ENCODE results near the gene QRICH1.

Gene QRICH1

GRCh38 chr3:49004352-49005302 lies 89.2 kb downstream of the QRICH1 start:
- TF ChIP-seq, protein P1, sequence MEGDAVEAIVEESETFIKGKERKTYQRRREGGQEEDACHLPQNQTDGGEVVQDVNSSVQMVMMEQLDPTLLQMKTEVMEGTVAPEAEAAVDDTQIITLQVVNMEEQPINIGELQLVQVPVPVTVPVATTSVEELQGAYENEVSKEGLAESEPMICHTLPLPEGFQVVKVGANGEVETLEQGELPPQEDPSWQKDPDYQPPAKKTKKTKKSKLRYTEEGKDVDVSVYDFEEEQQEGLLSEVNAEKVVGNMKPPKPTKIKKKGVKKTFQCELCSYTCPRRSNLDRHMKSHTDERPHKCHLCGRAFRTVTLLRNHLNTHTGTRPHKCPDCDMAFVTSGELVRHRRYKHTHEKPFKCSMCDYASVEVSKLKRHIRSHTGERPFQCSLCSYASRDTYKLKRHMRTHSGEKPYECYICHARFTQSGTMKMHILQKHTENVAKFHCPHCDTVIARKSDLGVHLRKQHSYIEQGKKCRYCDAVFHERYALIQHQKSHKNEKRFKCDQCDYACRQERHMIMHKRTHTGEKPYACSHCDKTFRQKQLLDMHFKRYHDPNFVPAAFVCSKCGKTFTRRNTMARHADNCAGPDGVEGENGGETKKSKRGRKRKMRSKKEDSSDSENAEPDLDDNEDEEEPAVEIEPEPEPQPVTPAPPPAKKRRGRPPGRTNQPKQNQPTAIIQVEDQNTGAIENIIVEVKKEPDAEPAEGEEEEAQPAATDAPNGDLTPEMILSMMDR (IDR thresholded peaks at IDR 0.05), result no peak
- no peak for TF ChIP-seq ZFX (IDR thresholded peaks at IDR 0.05; ENCODE audit: borderline replicate concordance)
- peak overlapping the region; percentile 98 for H3K27ac ChIP-seq

- no peak overlapping the region for H3K27ac ChIP-seq
- TF ChIP-seq, protein P1 (IDR thresholded peaks at IDR 0.05), result no peak
- TF ChIP-seq ZFX (IDR thresholded peaks at IDR 0.05; ENCODE audit: borderline replicate concordance), result no peak
Measured at GRCh38 chr3:49001155-49001554, 92.7 kb downstream of the QRICH1 start.

DNA sequence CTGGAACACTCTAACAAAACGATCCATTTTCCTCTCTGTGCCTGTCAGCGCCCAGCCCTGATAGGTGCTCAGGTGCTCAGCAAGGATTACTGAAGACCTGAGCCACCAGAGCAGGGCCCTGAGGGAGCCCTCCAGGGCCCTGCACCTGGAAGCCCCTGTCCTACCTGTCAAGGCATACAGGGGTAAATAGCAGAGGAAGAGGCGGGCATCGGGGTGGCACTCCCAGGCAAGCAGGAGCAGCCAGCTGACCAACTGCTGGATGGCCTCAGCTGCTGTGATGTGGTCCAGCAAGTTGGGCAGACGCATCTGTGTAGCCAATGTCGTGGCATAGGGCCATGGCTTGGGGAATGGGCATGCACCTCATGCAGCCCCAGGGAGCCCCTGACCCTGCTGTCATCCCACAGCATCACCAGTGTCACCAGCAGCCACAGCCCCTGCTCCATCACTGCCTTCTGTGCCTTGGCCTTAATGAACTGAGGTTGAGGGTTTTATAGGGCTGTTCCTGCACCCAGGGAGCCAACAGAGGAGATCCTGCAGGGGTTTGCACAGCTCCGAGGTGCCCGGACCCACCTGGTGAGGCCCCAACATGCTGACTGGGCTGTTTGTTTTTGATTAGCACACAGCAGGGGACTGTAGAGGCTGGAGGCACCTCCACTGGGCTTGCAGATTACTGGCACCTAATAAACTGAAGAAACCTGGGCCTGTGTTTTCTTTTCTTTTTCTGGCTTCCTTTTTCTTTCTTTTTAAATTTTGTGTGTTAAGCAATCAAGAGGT lies 94.6 kb downstream of the QRICH1 start:
- TF ChIP-seq, protein P1 (IDR thresholded peaks at IDR 0.05), result no peak
- TF ChIP-seq ZFX (IDR thresholded peaks at IDR 0.05; ENCODE audit: borderline replicate concordance), result no peak
- no peak overlapping the region for H3K27ac ChIP-seq

- H3K27ac ChIP-seq, result no peak overlapping the region
- no peak for TF ChIP-seq ZFX (IDR thresholded peaks at IDR 0.05; ENCODE audit: borderline replicate concordance)
- TF ChIP-seq, protein P1 (IDR thresholded peaks at IDR 0.05), result no peak
Measured at GRCh38 chr3:48997714-48998637, 95.9 kb downstream of the QRICH1 start.

DNA sequence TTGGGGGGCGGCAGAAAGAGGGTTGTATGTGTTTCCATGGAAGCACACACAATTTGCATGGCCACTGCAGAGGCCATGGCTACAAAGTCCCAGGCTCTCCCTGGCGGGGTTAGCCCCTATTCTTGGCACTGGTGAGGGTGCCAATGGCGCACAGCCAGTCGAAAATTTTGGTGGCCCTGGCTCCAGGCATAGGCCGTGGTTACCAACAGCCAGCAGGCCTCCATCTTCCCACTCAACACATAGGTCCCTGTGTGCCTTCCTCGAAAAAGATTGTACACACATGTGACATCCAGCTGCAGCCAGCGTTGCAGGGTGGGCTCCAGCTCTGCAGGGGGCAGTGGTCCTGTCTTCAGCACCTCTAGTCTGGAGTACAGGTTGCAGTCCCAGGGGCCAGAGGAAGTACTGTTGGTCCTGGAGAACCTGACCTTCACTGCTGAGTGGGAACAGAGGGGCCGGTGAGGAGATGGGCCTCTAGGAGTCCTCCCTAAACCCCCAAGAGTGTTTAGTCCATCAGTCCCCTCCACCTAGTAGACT lies 96.7 kb downstream of the QRICH1 start:
- no peak for TF ChIP-seq ZFX (IDR thresholded peaks at IDR 0.05; ENCODE audit: borderline replicate concordance)
- TF ChIP-seq, protein P1 (IDR thresholded peaks at IDR 0.05), result no peak
- no peak overlapping the region for H3K27ac ChIP-seq

DNA sequence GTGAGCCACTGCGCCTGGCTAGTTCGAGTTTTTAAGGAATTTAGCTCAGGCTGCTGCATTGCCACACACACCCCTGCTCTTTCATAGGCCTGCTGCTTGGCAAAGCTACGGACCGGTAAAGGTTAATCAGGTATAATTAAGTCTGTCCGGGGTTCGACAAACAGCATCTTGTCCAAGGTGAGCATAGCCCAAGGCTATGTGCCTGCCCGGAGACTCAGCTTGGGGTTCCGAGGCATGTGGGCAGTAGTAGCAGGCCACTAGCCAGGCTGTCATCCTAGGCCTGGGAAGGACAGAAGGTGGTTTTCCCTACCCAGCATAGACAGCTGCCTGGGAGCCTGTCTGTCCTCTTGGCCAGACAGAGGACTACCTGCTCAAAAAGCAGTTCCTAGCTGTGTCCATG lies 97.2 kb downstream of the QRICH1 start:
- no peak overlapping the region for H3K27ac ChIP-seq
- no peak for TF ChIP-seq ZFX (IDR thresholded peaks at IDR 0.05; ENCODE audit: borderline replicate concordance)
- TF ChIP-seq, protein P1 (IDR thresholded peaks at IDR 0.05), result no peak

Measured in 22Rv1 (cell line).